Caco-2 (cell line): ENCODE data around the gene CLK1. TPM values are rescaled to one million over a fixed set of nuclear protein-coding genes. Genes with fewer than 3 reads are reported as not detected.

ENCODE experiments used
- BruUV-seq: library from RNA; stranded (reverse); fragments of 400-500 nt; replicated peaks from 2 replicates; lab custom pipeline; 2021; lab: Mats Ljungman, UMichigan
- CTCF ChIA-PET: fragments of 300-600 bp; sonication (Branson Sonifier 250); formaldehyde crosslinking; loops from one replicate; lab custom pipeline; 2022; ENCODE audit warnings: antibody characterized with exemption; lab: Charles Lee
- POLR2A ChIA-PET: fragments of 300-600 bp; sonication (Branson Sonifier 250); formaldehyde crosslinking; loops from one replicate; lab custom pipeline; 2022; ENCODE audit warnings: antibody characterized with exemption; lab: Charles Lee
- DNase-seq, 2 experiments: peaks; one replicate each; pipeline versions ENCODE4 v3.0.0 to v3.0.0-alpha.2; 2020 to 2022
- H3K27me3 ChIP-seq: replicated peaks from 2 replicates; pipeline ENCODE4 v1.6.0; 2011; ENCODE audit warnings: low read length; ENCODE audit not compliant: control insufficient read depth, insufficient read depth
- H3K36me3 ChIP-seq: 2 replicates; pipeline ENCODE4 v1.5.1; 2011; ENCODE audit warnings: low read length; ENCODE audit not compliant: control insufficient read depth, insufficient read depth
- H3K4me1 ChIP-seq: fragments of 250-450 bp; sonication (Bioruptor Pico); 2 replicates; pipeline ENCODE4 v1.5.1; 2020; ENCODE audit warnings: mild to moderate bottlenecking
- H3K4me3 ChIP-seq: 2 replicates; pipeline ENCODE4 v1.5.1; 2011; ENCODE audit warnings: low read depth, mild to moderate bottlenecking, control low read depth, low read length
- H3K9me3 ChIP-seq: fragments of 250-450 bp; sonication (Bioruptor Pico); 2 replicates; pipeline ENCODE4 v1.5.1; 2020; ENCODE audit warnings: mild to moderate bottlenecking, moderate library complexity
- H3K27ac Mint-ChIP-seq: one replicate; pipeline ENCODE4 v1.8.0; 2022; ENCODE audit warnings: mixed read lengths; ENCODE audit not compliant: unreplicated experiment
- H3K27me3 Mint-ChIP-seq: one replicate; pipeline ENCODE4 v1.8.0; 2022; ENCODE audit warnings: mixed read lengths; ENCODE audit not compliant: insufficient read depth, unreplicated experiment
- H3K36me3 Mint-ChIP-seq: one replicate; pipeline ENCODE4 v1.8.0; 2022; ENCODE audit warnings: mild to moderate bottlenecking, mixed read lengths; ENCODE audit not compliant: insufficient read depth, unreplicated experiment
- H3K4me1 Mint-ChIP-seq: one replicate; pipeline ENCODE4 v1.8.0; 2022; ENCODE audit warnings: low read depth, mixed read lengths; ENCODE audit not compliant: unreplicated experiment
- H3K4me3 Mint-ChIP-seq: one replicate; pipeline ENCODE4 v1.8.0; 2022; ENCODE audit warnings: mild to moderate bottlenecking, moderate library complexity, mixed read lengths; ENCODE audit not compliant: unreplicated experiment
- H3K9me3 Mint-ChIP-seq: one replicate; pipeline ENCODE4 v1.8.0; 2022; ENCODE audit warnings: mixed read lengths; ENCODE audit not compliant: unreplicated experiment
- intact Hi-C: fragments of 100-400 bp; cut with micrococcal nuclease; formaldehyde crosslinking; loops from one replicate; pipeline ENCODE4 v1.10.0; 2022; ENCODE audit not compliant: unreplicated experiment
- total RNA-seq: library from RNA; stranded (reverse); gene quantifications from 2 replicates; pipeline ENCODE4 v1.2.3, GENCODE V29; 2022
- TF ChIP-seq, protein P1 (sequence below), 2 experiments: fragments of 200-600 bp in 1 of 2; IDR thresholded peaks; 1 replicate in 1 of 2; 2 replicates in 1 of 2; pipeline versions ENCODE4 v1.5.1 to v1.8.0; 2011 to 2022; ENCODE audit warnings: antibody characterized with exemption in 1 of 2, control low read depth in 1 of 2, inconsistent platforms in 1 of 2, low read depth in 1 of 2, low read length in 1 of 2, mild to moderate bottlenecking in 1 of 2, moderate library complexity in 1 of 2; ENCODE audit not compliant: insufficient read depth in 1 of 2, severe bottlenecking in 1 of 2, unreplicated experiment in 1 of 2

CLK1 gene
- total RNA-seq, 1 experiment from 2014 or later = 68.0 TPM

GRCh38 chr2:200869014-200869413 lies 4.6 kb upstream of the CLK1 start:
- Histone ChIP-seq H3K36me3 (no peaks in the 10 kb centered on the region), H3K4me1 (peaks cover 8% of the 10 kb centered on the region; the same call in 1 of the 2 replicates), H3K4me3 (no peak overlapping the region), H3K27me3 (no peaks in the 10 kb centered on the region), H3K9me3 (no peaks in the 10 kb centered on the region)
- POLR2A ChIA-PET = no interaction called here
- Mint-ChIP-seq H3K36me3 (peaks cover 14% of the 10 kb centered on the region), H3K9me3 (no peaks in the 10 kb centered on the region), H3K4me1 (no peaks in the 10 kb centered on the region), H3K27ac (no peak overlapping the region), H3K4me3 (no peak overlapping the region), H3K27me3 (no peaks in the 10 kb centered on the region)
- TF ChIP-seq, protein P1, sequence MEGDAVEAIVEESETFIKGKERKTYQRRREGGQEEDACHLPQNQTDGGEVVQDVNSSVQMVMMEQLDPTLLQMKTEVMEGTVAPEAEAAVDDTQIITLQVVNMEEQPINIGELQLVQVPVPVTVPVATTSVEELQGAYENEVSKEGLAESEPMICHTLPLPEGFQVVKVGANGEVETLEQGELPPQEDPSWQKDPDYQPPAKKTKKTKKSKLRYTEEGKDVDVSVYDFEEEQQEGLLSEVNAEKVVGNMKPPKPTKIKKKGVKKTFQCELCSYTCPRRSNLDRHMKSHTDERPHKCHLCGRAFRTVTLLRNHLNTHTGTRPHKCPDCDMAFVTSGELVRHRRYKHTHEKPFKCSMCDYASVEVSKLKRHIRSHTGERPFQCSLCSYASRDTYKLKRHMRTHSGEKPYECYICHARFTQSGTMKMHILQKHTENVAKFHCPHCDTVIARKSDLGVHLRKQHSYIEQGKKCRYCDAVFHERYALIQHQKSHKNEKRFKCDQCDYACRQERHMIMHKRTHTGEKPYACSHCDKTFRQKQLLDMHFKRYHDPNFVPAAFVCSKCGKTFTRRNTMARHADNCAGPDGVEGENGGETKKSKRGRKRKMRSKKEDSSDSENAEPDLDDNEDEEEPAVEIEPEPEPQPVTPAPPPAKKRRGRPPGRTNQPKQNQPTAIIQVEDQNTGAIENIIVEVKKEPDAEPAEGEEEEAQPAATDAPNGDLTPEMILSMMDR (IDR thresholded peaks at IDR 0.05; ENCODE audit: insufficient read depth in 1 of 2, low read depth in 1 of 2, low read length in 1 of 2, severe bottlenecking in 1 of 2, unreplicated experiment in 1 of 2) = no peak
- CTCF ChIA-PET = no interaction called here
- DNase-seq = no peak
- intact Hi-C loops = no loop called here
- BruUV-seq = no TSS peak

- H3K4me1 Mint-ChIP-seq = peaks cover 25% of the 10 kb centered on the region
- H3K27me3 Mint-ChIP-seq = no peaks in the 10 kb centered on the region
- TSS peak; percentile 60 for BruUV-seq
- Histone ChIP-seq H3K9me3 (no peaks in the 10 kb centered on the region), H3K4me1 (peaks cover 14% of the 10 kb centered on the region), H3K27me3 (no peaks in the 10 kb centered on the region), H3K4me3 (peak overlapping the region; percentile 96), H3K36me3 (peaks cover 2% of the 10 kb centered on the region; the same call in 1 of the 2 replicates)
- H3K36me3 Mint-ChIP-seq = peaks cover 63% of the 10 kb centered on the region
- ChIA-PET POLR2A (interaction anchor here (0.7 to 1.8 kb wide), 12 partner anchors 19 to 254 kb away, joined by 3 to 28 read pairs (median 3); partner anchors contain the start of genes NIF3L1 and PPIL3), CTCF (interaction anchor here (0.6 to 1.2 kb wide), 4 partner anchors 19 to 368 kb away, joined by 3 to 7 read pairs (median 4); partner anchors contain the start of genes NIF3L1 and PPIL3)
- intact Hi-C loops = loop anchor here (1.0 to 5.0 kb wide), 4 partner anchors 26 to 151 kb away; partner anchors contain the start of genes BZW1, NIF3L1 and PPIL3
- TF ChIP-seq, protein P1 (IDR thresholded peaks at IDR 0.05; ENCODE audit: insufficient read depth in 1 of 2, low read depth in 1 of 2, low read length in 1 of 2, severe bottlenecking in 1 of 2, unreplicated experiment in 1 of 2) = no peak
- no peaks in the 10 kb centered on the region for H3K9me3 Mint-ChIP-seq
- peak overlapping the region; percentile 84 for H3K4me3 Mint-ChIP-seq
- peak in 1 of 2 experiments; percentile 31 for DNase-seq
- H3K27ac Mint-ChIP-seq = peak overlapping the region; percentile 96
Measured at GRCh38 chr2:200863782-200864175, 679 bp downstream of the CLK1 start.

- ChIA-PET CTCF (no interaction called here), POLR2A (no interaction called here)
- peak in 1 of 2 experiments; percentile 29 for DNase-seq
- intact Hi-C loops = loop anchor here (2.0 to 5.0 kb wide), 2 partner anchors 105 to 150 kb away; no protein-coding TSS in a partner anchor
- Histone ChIP-seq H3K4me3 (peak overlapping the region; percentile 96), H3K4me1 (peaks cover 14% of the 10 kb centered on the region), H3K9me3 (no peaks in the 10 kb centered on the region), H3K36me3 (peaks cover 4% of the 10 kb centered on the region; the same call in 1 of the 2 replicates), H3K27me3 (no peaks in the 10 kb centered on the region)
- H3K27me3 Mint-ChIP-seq = no peaks in the 10 kb centered on the region
- BruUV-seq = TSS peak; percentile 32
- peaks cover 25% of the 10 kb centered on the region for H3K4me1 Mint-ChIP-seq
- no peaks in the 10 kb centered on the region for H3K9me3 Mint-ChIP-seq
- H3K27ac Mint-ChIP-seq = peak overlapping the region; percentile 96
- H3K4me3 Mint-ChIP-seq = peak overlapping the region; percentile 84
- TF ChIP-seq, protein P1 (IDR thresholded peaks at IDR 0.05; ENCODE audit: insufficient read depth in 1 of 2, low read depth in 1 of 2, low read length in 1 of 2, severe bottlenecking in 1 of 2, unreplicated experiment in 1 of 2) = no peak
- peaks cover 70% of the 10 kb centered on the region for H3K36me3 Mint-ChIP-seq
Measured at GRCh38 chr2:200862532-200863000, 1.9 kb downstream of the CLK1 start.
